HK-2 (cell line): Measurements from ENCODE around the gene ZSCAN21.
A peak's percentile ranks its signal among the peaks of the same experiment; 100 is the strongest.

Experiments
- DNase-seq: peaks from one replicate; pipeline ENCODE4 v3.0.0-alpha.2; 2018; ENCODE audit not compliant: unreplicated experiment

ZSCAN21 gene

GRCh38 chr7:100099452-100099851, 49.9 kb downstream of the ZSCAN21 start:
- DNase-seq = no peak

GRCh38 chr7:100100420-100101015, 50.9 kb downstream of the ZSCAN21 start:
- peak; percentile 90 for DNase-seq

GRCh38 chr7:100101016-100101862, 51.7 kb downstream of the ZSCAN21 start, which contains the start of the genes AP4M1 and MCM7:
Gene AP4M1, plus strand, starts transcription at chr7:100101643. Its CDS starts 72 bp downstream, at chr7:100101715.
Gene MCM7, minus strand, starts transcription at chr7:100101397. Its CDS starts 103 bp downstream, at chr7:100101294.
- DNase-seq = peak; percentile 100

- DNase-seq = peak; percentile 82
Observed at GRCh38 chr7:100102950-100103840, 53.6 kb downstream of the ZSCAN21 start.

- no peak for DNase-seq
Observed at GRCh38 chr7:100105534-100105933, 56.0 kb downstream of the ZSCAN21 start.

- DNase-seq = no peak
Observed at GRCh38 chr7:100106633-100107032, 57.1 kb downstream of the ZSCAN21 start.

GRCh38 chr7:100107125-100107737, 57.7 kb downstream of the ZSCAN21 start:
- no peak for DNase-seq

GRCh38 chr7:100107890-100108289, 58.3 kb downstream of the ZSCAN21 start:
- DNase-seq = no peak

- no peak for DNase-seq
Observed at GRCh38 chr7:100109521-100110163, 60.1 kb downstream of the ZSCAN21 start.

GRCh38 chr7:100111156-100111555, 61.6 kb downstream of the ZSCAN21 start:
- no peak for DNase-seq

GRCh38 chr7:100111914-100112313, 62.3 kb downstream of the ZSCAN21 start:
- DNase-seq = no peak
